DMS79 treated with DMSO at 0.1 percent for 48 hours (cell line): ENCODE measurements around the gene NAT16.
"Not testable (repeated sequence)": the region's sequence is repeated elsewhere in the genome, so short reads cannot be mapped to it uniquely, and the experiment has no call there.

Experiments used
- DNase-seq: peaks from one replicate; lab custom pipeline; 2025; lab: John Stamatoyannopoulos, UW

The NAT16 gene

GRCh38 chr7:101125989-101126650 lies 54.0 kb downstream of the NAT16 start:
- peak; percentile 31 for DNase-seq

GRCh38 chr7:101124376-101125056 lies 55.6 kb downstream of the NAT16 start:
- DNase-seq, result no peak

- no peak for DNase-seq
Measured at GRCh38 chr7:101123703-101124068, 56.4 kb downstream of the NAT16 start.

- no peak for DNase-seq
Measured at GRCh38 chr7:101122933-101123702, 57.0 kb downstream of the NAT16 start.

- no peak for DNase-seq
Measured at GRCh38 chr7:101121991-101122932, 57.8 kb downstream of the NAT16 start.

DNA sequence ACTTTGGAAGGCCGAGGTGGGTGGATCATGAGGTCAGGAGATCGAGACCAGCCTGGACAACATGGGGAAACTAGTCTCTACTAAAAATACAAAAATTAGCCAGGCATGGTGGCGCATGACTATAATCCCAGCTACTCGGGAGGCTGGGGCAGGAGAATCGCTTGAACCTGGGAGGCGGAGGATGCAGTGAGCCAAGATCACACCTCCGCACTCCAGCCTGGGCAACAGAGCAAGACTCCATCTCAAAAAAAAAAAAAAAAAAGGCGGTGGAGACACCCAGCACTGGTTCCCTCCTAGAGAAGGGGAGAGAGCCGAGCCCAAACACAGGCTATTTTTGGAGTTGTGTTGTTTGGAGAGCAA lies 58.5 kb downstream of the NAT16 start:
- not testable (repeated sequence) for DNase-seq
